HEK293T (cell line): ENCODE measurements around the gene DCAF17.

Experiments used
- ARNT ChIP-seq: fragments of 450-650 bp; IDR thresholded peaks from 2 replicates; pipeline ENCODE4 v1.6.1; 2017; ENCODE audit warnings: mild to moderate bottlenecking
- BHLHE40 ChIP-seq: fragments of 450-650 bp; IDR thresholded peaks from 2 replicates; pipeline ENCODE4 v1.6.1; 2016; ENCODE audit warnings: mild to moderate bottlenecking, moderate library complexity, borderline replicate concordance
- CTBP1 ChIP-seq: fragments of 450-650 bp; IDR thresholded peaks from 2 replicates; pipeline ENCODE4 v1.6.1; 2016; ENCODE audit warnings: borderline replicate concordance
- ELF4 ChIP-seq: fragments of 450-650 bp; IDR thresholded peaks from 2 replicates; pipeline ENCODE4 v1.6.1; 2017; ENCODE audit warnings: antibody characterized with exemption
- FOXA1 ChIP-seq: fragments of 450-650 bp; IDR thresholded peaks from 2 replicates; pipeline ENCODE4 v1.6.1; 2016; ENCODE audit warnings: mild to moderate bottlenecking
- FOXM1 ChIP-seq: fragments of 450-650 bp; IDR thresholded peaks from 2 replicates; pipeline ENCODE4 v1.6.1; 2017; ENCODE audit warnings: mild to moderate bottlenecking, borderline replicate concordance
- HDGF ChIP-seq: fragments of 450-650 bp; IDR thresholded peaks from 2 replicates; pipeline ENCODE4 v1.6.1; 2017; ENCODE audit warnings: antibody characterized with exemption, borderline replicate concordance
- L3MBTL2 ChIP-seq: fragments of 450-650 bp; conservative IDR thresholded peaks from 2 replicates; pipeline ENCODE4 v1.6.1; 2016; ENCODE audit warnings: mild to moderate bottlenecking
- LEF1 ChIP-seq: fragments of 450-650 bp; IDR thresholded peaks from 2 replicates; pipeline ENCODE4 v1.6.1; 2017; ENCODE audit warnings: mild to moderate bottlenecking, borderline replicate concordance
- NFRKB ChIP-seq: fragments of 450-650 bp; IDR thresholded peaks from 2 replicates; pipeline ENCODE4 v1.6.1; 2016; ENCODE audit warnings: mild to moderate bottlenecking, moderate library complexity
- PKNOX1 ChIP-seq: fragments of 450-650 bp; IDR thresholded peaks from 2 replicates; pipeline ENCODE4 v1.6.1; 2016
- SP1 ChIP-seq: fragments of 450-650 bp; IDR thresholded peaks from 2 replicates; pipeline ENCODE4 v1.6.1; 2017
- SUZ12 ChIP-seq: fragments of 450-650 bp; IDR thresholded peaks from 2 replicates; pipeline ENCODE4 v1.6.1; 2016; ENCODE audit warnings: mild to moderate bottlenecking
- TARDBP ChIP-seq: fragments of 450-650 bp; IDR thresholded peaks from 2 replicates; pipeline ENCODE4 v1.6.1; 2016

- no peak for TF ChIP-seq ELF4
- TF ChIP-seq L3MBTL2 = no peak
- no peak for TF ChIP-seq ARNT
- no peak for TF ChIP-seq FOXM1
- TF ChIP-seq TARDBP = no peak
- no peak for TF ChIP-seq NFRKB
- no peak for TF ChIP-seq SP1
- TF ChIP-seq BHLHE40 = no peak
- no peak for TF ChIP-seq LEF1
- TF ChIP-seq HDGF = no peak
- no peak for TF ChIP-seq PKNOX1
- no peak for TF ChIP-seq SUZ12
- no peak for TF ChIP-seq FOXA1
- no peak for TF ChIP-seq CTBP1
Measured at GRCh38 chr2:171514908-171515582, 81.0 kb downstream of the DCAF17 start.
